Spleen (tissue), 11 donors: ENCODE measurements around the gene ABCA8. TPM values are rescaled to one million over a fixed set of nuclear protein-coding genes. Genes with fewer than 3 reads are reported as not detected.

Source experiments
- DNase-seq: peaks from one replicate; pipeline ENCODE4 v3.0.0-alpha.2; 2020
- H3K27ac ChIP-seq, 8 donors: fragments of 200-600 bp; sonication (generic) in 7 of 8; 1 replicate in 4 of 8; 2 replicates in 4 of 8; pipeline versions ENCODE4 v1.5.0 to v1.8.0; 2016 to 2021; ENCODE audit warnings: inconsistent platforms in 4 of 8, mild to moderate bottlenecking in 4 of 8, moderate library complexity in 1 of 8
- H3K27me3 ChIP-seq, 7 donors: fragments of 200-600 bp; sonication (generic) in 6 of 7; replicated peaks in 1 of 7; 1 replicate in 4 of 7; 2 replicates in 3 of 7; pipeline versions ENCODE4 v1.5.0 to v1.8.0; 2016 to 2021; ENCODE audit warnings: inconsistent platforms in 3 of 7, mild to moderate bottlenecking in 1 of 7
- H3K36me3 ChIP-seq, 6 donors: fragments of 200-600 bp; sonication (generic) in 5 of 6; 1 replicate in 4 of 6; 2 replicates in 2 of 6; pipeline versions ENCODE4 v1.5.0 to v1.8.0; 2016 to 2021; ENCODE audit warnings: inconsistent platforms in 2 of 6
- H3K4me1 ChIP-seq, 6 donors: fragments of 200-600 bp; sonication (generic) in 5 of 6; 1 replicate in 3 of 6; 2 replicates in 3 of 6; pipeline versions ENCODE4 v1.5.0 to v1.8.0; 2016 to 2021; ENCODE audit warnings: inconsistent platforms in 3 of 6
- H3K4me3 ChIP-seq, 8 donors: fragments of 200-600 bp; sonication (generic) in 7 of 8; 1 replicate in 4 of 8; 2 replicates in 4 of 8; pipeline versions ENCODE4 v1.5.0 to v1.8.0; 2016 to 2021; ENCODE audit warnings: inconsistent platforms in 4 of 8, mild to moderate bottlenecking in 4 of 8, moderate library complexity in 2 of 8
- H3K9me3 ChIP-seq, 8 donors: fragments of 200-600 bp; sonication (generic) in 7 of 8; 1 replicate in 4 of 8; 2 replicates in 4 of 8; pipeline versions ENCODE4 v1.5.0 to v1.8.0; 2016 to 2021; ENCODE audit warnings: inconsistent platforms in 4 of 8
- CTCF ChIP-seq, 11 experiments: fragments of 200-600 bp in 7 of 11; fragments of 450-650 bp in 4 of 11; sonication (generic) in 4 of 11; IDR thresholded peaks in 8 of 11; conservative IDR thresholded peaks in 3 of 11; 1 replicate in 7 of 11; 2 replicates in 4 of 11; pipeline versions ENCODE4 v1.4.0 to v1.8.0; 2016 to 2021; ENCODE audit warnings: antibody characterized with exemption in 11 of 11, inconsistent platforms in 4 of 11, mild to moderate bottlenecking in 1 of 11
- POLR2A ChIP-seq, 3 donors: fragments of 450-650 bp; IDR thresholded peaks; one replicate each; pipeline ENCODE4 v1.5.1; 2017; ENCODE audit warnings: antibody characterized with exemption in 3 of 3, mild to moderate bottlenecking in 1 of 3
- POLR2AphosphoS5 ChIP-seq, 3 donors: sonication (generic); formaldehyde crosslinking; IDR thresholded peaks; one replicate each; pipeline ENCODE4 v1.5.1; 2017; ENCODE audit warnings: antibody characterized with exemption in 3 of 3
- WGBS, 5 donors: extraction: QIAGEN DNeasy Blood & Tissue Kit in 3 of 5; methylation state at CpG; one replicate each; pipeline versions ENCODE4 v1.1.5 to v1.1.7; 2013 to 2018; 5-methylcytosine and 5-hydroxymethylcytosine counted together
- intact Hi-C: fragments of 100-400 bp; cut with DNase I; formaldehyde crosslinking; loops from one replicate; pipeline ENCODE4 v1.15.0; 2023; ENCODE audit warnings: low total_unique reads
- polyA plus RNA-seq, 3 donors: library from polyadenylated mRNA; stranded (reverse); fragments of 200-250 nt; gene quantifications; one replicate each; pipeline ENCODE4 v1.2.1, GENCODE V29; 2013
- total RNA-seq, 7 donors: library from RNA; depleted of rRNA in 3 of 7; stranded (reverse); fragments of >200 nt in 3 of 7; fragmentation: NEBNext Ultra II Directional in 4 of 7; extraction: Animal tissue kit (Norgen Biotek cat#: 25700) in 4 of 7; gene quantifications; one replicate each; pipeline versions ENCODE4 v1.1.0 to v1.2.1, GENCODE V29; 2016 to 2021
- donor health status: healthy with polysubstance abuse.
- donor health status: DM: no; HTN: no; CAD: no; lungs with moderate emphysema.
- donor health status: DM: no; HTN: no; CAD: no.
- donor health status: Bipolar disorder and iron deficiency.
- donor health status: healthy.
- donor health status: DM: no; HTN: no; CAD: no.
- donor health status: DM: yes; HTN: yes; CAD: no.

ABCA8 gene
- total and polyA plus RNA-seq, 10 donors = 1.1 to 89.4 (median 46.2) TPM

GRCh38 chr17:68849673-68850610 is 105.2 kb downstream of the ABCA8 start:
- intact Hi-C loops = no loop called here
- WGBS, 5 donors = 76 to 87% (median 79%) methylated on average over 7 of the region's 7 CpGs
- TF ChIP-seq CTCF (IDR thresholded peaks at IDR 0.05 in 8 of 11, conservative IDR thresholded peaks at IDR 0.05 in 3 of 11) (no peak), POLR2A (IDR thresholded peaks at IDR 0.05) (no peak), POLR2AphosphoS5 (IDR thresholded peaks at IDR 0.05) (no peak)
- Histone ChIP-seq H3K4me1 (peaks cover 0 to 3% (median 0%) of the 10 kb centered on the region in 6 donors), H3K9me3 (peaks cover 0 to 8% (median 5%) of the 10 kb centered on the region in 8 donors), H3K36me3 (no peaks in the 10 kb centered on the region), H3K27me3 (no peaks in the 10 kb centered on the region), H3K4me3 (no peak overlapping the region), H3K27ac (peak overlapping the region in 5 of 8 donors; percentile 1 to 51 (median 25))
- DNase-seq = no peak

GRCh38 chr17:68847711-68848110 is 107.5 kb downstream of the ABCA8 start:
- TF ChIP-seq POLR2AphosphoS5 (IDR thresholded peaks at IDR 0.05) (no peak), CTCF (IDR thresholded peaks at IDR 0.05 in 8 of 11, conservative IDR thresholded peaks at IDR 0.05 in 3 of 11) (no peak), POLR2A (IDR thresholded peaks at IDR 0.05) (no peak)
- Histone ChIP-seq H3K9me3 (peaks cover 0 to 8% (median 5%) of the 10 kb centered on the region in 8 donors), H3K27me3 (no peaks in the 10 kb centered on the region), H3K27ac (no peak overlapping the region), H3K36me3 (no peaks in the 10 kb centered on the region), H3K4me1 (peaks cover 0 to 3% (median 0%) of the 10 kb centered on the region in 6 donors), H3K4me3 (no peak overlapping the region)
- intact Hi-C loops = no loop called here
- DNase-seq = no peak
- 63 to 80% (median 67%) methylated on average over 1 of the region's 1 CpG for WGBS, 5 donors

DNA sequence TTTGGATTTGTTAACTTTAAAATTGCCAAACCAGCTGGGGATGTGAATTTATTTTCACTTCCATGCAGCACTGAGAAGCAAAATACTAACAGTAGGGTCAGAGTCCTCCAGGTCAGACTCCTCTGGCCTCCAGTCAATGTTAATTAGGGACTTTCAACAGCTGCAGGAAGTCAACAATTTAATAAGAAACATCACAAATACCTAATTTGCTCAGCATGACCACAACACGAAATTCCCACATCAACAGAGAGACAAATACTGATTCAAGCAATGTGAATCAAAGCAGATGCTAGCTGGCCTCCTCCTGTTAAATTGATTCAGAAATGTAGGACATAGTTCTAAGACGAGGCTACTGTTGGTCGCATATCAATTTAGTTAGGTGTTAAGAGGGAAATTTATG is 111.7 kb downstream of the ABCA8 start:
- H3K4me1 ChIP-seq = no peaks in the 10 kb centered on the region
- H3K4me3 ChIP-seq = no peak overlapping the region
- intact Hi-C loops = no loop called here
- H3K9me3 ChIP-seq = peaks cover 0 to 8% (median 5%) of the 10 kb centered on the region in 8 donors
- DNase-seq = no peak
- H3K27me3 ChIP-seq = no peaks in the 10 kb centered on the region
- no peak for TF ChIP-seq POLR2AphosphoS5 (IDR thresholded peaks at IDR 0.05)
- no peaks in the 10 kb centered on the region for H3K36me3 ChIP-seq
- peak overlapping the region in 4 of 8 donors; percentile 19 to 30 (median 24) for H3K27ac ChIP-seq
- 51 to 77% (median 66%) methylated on average over 3 of the region's 3 CpGs for WGBS, 5 donors

- H3K36me3 ChIP-seq = no peaks in the 10 kb centered on the region
- no peak for TF ChIP-seq CTCF (IDR thresholded peaks at IDR 0.05 in 8 of 11, conservative IDR thresholded peaks at IDR 0.05 in 3 of 11)
- TF ChIP-seq POLR2A (IDR thresholded peaks at IDR 0.05) = no peak
- no peak for TF ChIP-seq POLR2AphosphoS5 (IDR thresholded peaks at IDR 0.05)
- intact Hi-C loops = no loop called here
- no peak overlapping the region for H3K27ac ChIP-seq
- 51 to 77% (median 61%) methylated on average over 4 of the region's 4 CpGs for WGBS, 5 donors
- H3K4me1 ChIP-seq = peaks cover 0 to 5% (median 2%) of the 10 kb centered on the region in 6 donors
- no peak overlapping the region for H3K4me3 ChIP-seq
- H3K9me3 ChIP-seq = no peaks in the 10 kb centered on the region
- no peak for DNase-seq
- H3K27me3 ChIP-seq = no peaks in the 10 kb centered on the region
Measured at GRCh38 chr17:68840073-68840472, 115.1 kb downstream of the ABCA8 start.
